Cardiac muscle cell (in vitro differentiated cells and primary cell): ENCODE data around the gene PRODH2. TPM values are rescaled to one million over a fixed set of nuclear protein-coding genes. Genes with fewer than 3 reads are reported as not detected.

ENCODE experiments used
- DNase-seq, 2 donors: peaks; one replicate each; pipeline versions ENCODE4 v3.0.0 to v3.0.0-alpha.2; 2010 to 2017; ENCODE audit warnings: low read depth in 1 of 2, low spot score in 1 of 2
- H3K27ac ChIP-seq: fragments of 200-600 bp; sonication (generic); 2 replicates; pipeline ENCODE4 v1.5.1; 2016
- H3K27me3 ChIP-seq: fragments of 200-600 bp; sonication (generic); 2 replicates; pipeline ENCODE4 v1.6.0; 2016; ENCODE audit warnings: control low read depth
- H3K36me3 ChIP-seq: fragments of 200-600 bp; sonication (generic); 2 replicates; pipeline ENCODE4 v1.5.1; 2016; ENCODE audit warnings: control low read depth
- H3K4me1 ChIP-seq: fragments of 200-600 bp; sonication (generic); 2 replicates; pipeline ENCODE4 v1.8.1; 2017; ENCODE audit warnings: low read depth, mild to moderate bottlenecking, mixed run types
- H3K4me3 ChIP-seq: fragments of 200-600 bp; sonication (generic); 2 replicates; pipeline ENCODE4 v1.5.1; 2016; ENCODE audit warnings: mild to moderate bottlenecking
- H3K9me3 ChIP-seq: fragments of 200-600 bp; sonication (generic); 2 replicates; pipeline ENCODE4 v1.5.1; 2017; ENCODE audit warnings: low read depth, mild to moderate bottlenecking, control low read depth
- CTCF ChIP-seq: IDR thresholded peaks from 2 replicates; pipeline ENCODE4 v1.5.1; 2012; ENCODE audit warnings: low read depth, mild to moderate bottlenecking, low read length
- polyA plus RNA-seq: library from polyadenylated mRNA; unstranded; fragments of >200 nt; fragmentation: Nextera tagmentation; extraction: Ambion mirVana; gene quantifications from 2 replicates; pipeline ENCODE4 v1.2.1, GENCODE V29; 2016
- total RNA-seq: library from RNA; depleted of rRNA; stranded (reverse); fragments of >200 nt; gene quantifications from 2 replicates; pipeline ENCODE4 v1.2.3, GENCODE V29; 2016

Gene PRODH2
- total and polyA plus RNA-seq, 2 experiments from 2014 or later, result 0.09 TPM; not detected in 1

- Histone ChIP-seq H3K4me3 (no peak overlapping the region), H3K9me3 (no peaks in the 10 kb centered on the region), H3K4me1 (no peaks in the 10 kb centered on the region), H3K27ac (no peak overlapping the region), H3K27me3 (no peaks in the 10 kb centered on the region), H3K36me3 (no peaks in the 10 kb centered on the region)
- DNase-seq, result no peak
- no peak for TF ChIP-seq CTCF
Observed at GRCh38 chr19:35750167-35750566, 62.5 kb downstream of the PRODH2 start.

Other genes with a start within 250 kb of the PRODH2 start
- 0.74 TPM in 1 of 2 replicates, not detected in the other for gene ATP4A, start 249.2 kb downstream of the PRODH2 start, total RNA-seq
- gene ATP4A, start 249.2 kb downstream of the PRODH2 start, polyA plus RNA-seq, result 0.10 TPM in 1 of 2 replicates, not detected in the other
- gene PMIS2, start 226.7 kb downstream of the PRODH2 start, total RNA-seq, result not detected in 2 replicates
- gene PMIS2, start 226.7 kb downstream of the PRODH2 start, polyA plus RNA-seq, result not detected in 2 replicates
- 17.2 and 20.5 TPM in 2 replicates for gene HAUS5, start 200.1 kb downstream of the PRODH2 start, total RNA-seq
- gene HAUS5, start 200.1 kb downstream of the PRODH2 start, polyA plus RNA-seq, result 25.5 and 29.6 TPM in 2 replicates
- gene RBM42, start 183.8 kb downstream of the PRODH2 start, total RNA-seq, result 128 and 146 TPM in 2 replicates
- gene RBM42, start 183.8 kb downstream of the PRODH2 start, polyA plus RNA-seq, result 161 and 170 TPM in 2 replicates
- 1.1 and 3.1 TPM in 2 replicates for gene ETV2, start 171.1 kb downstream of the PRODH2 start, total RNA-seq
- gene ETV2, start 171.1 kb downstream of the PRODH2 start, polyA plus RNA-seq, result 3.1 and 4.0 TPM in 2 replicates
- 817 and 1,352 TPM in 2 replicates for gene COX6B1, start 164.5 kb downstream of the PRODH2 start, total RNA-seq
- 1,159 and 1,609 TPM in 2 replicates for gene COX6B1, start 164.5 kb downstream of the PRODH2 start, polyA plus RNA-seq
- 1.2 TPM in 1 of 2 replicates, not detected in the other for gene UPK1A, start 146.3 kb downstream of the PRODH2 start, total RNA-seq
- 0.67 and 1.4 TPM in 2 replicates for gene UPK1A, start 146.3 kb downstream of the PRODH2 start, polyA plus RNA-seq
- not detected in 2 replicates for gene ZBTB32, start 108.3 kb downstream of the PRODH2 start, total RNA-seq
- 0.53 and 0.59 TPM in 2 replicates for gene ZBTB32, start 108.3 kb downstream of the PRODH2 start, polyA plus RNA-seq
- gene KMT2B, start 94.8 kb downstream of the PRODH2 start, total RNA-seq, result 18.2 and 38.1 TPM in 2 replicates
- 8.9 and 11.9 TPM in 2 replicates for gene KMT2B, start 94.8 kb downstream of the PRODH2 start, polyA plus RNA-seq
- gene IGFLR1, start 70.4 kb downstream of the PRODH2 start, total RNA-seq, result 1.5 and 2.6 TPM in 2 replicates
- 2.4 and 5.5 TPM in 2 replicates for gene IGFLR1, start 70.4 kb downstream of the PRODH2 start, polyA plus RNA-seq
- 30.3 and 40.2 TPM in 2 replicates for gene U2AF1L4, start 67.4 kb downstream of the PRODH2 start, total RNA-seq
- gene U2AF1L4, start 67.4 kb downstream of the PRODH2 start, polyA plus RNA-seq, result 45.5 and 61.7 TPM in 2 replicates
- 43.7 and 65.4 TPM in 2 replicates for gene PSENEN, start 67.2 kb downstream of the PRODH2 start, total RNA-seq
- gene PSENEN, start 67.2 kb downstream of the PRODH2 start, polyA plus RNA-seq, result 158 and 173 TPM in 2 replicates
- 16.0 and 16.8 TPM in 2 replicates for gene LIN37, start 64.3 kb downstream of the PRODH2 start, total RNA-seq
- gene LIN37, start 64.3 kb downstream of the PRODH2 start, polyA plus RNA-seq, result 11.4 and 16.3 TPM in 2 replicates
- gene HSPB6, start 55.8 kb downstream of the PRODH2 start, total RNA-seq, result 0.51 and 2.5 TPM in 2 replicates
- 0.76 and 2.6 TPM in 2 replicates for gene HSPB6, start 55.8 kb downstream of the PRODH2 start, polyA plus RNA-seq
- 14.8 and 16.3 TPM in 2 replicates for gene PROSER3, start 54.7 kb downstream of the PRODH2 start, total RNA-seq
- gene PROSER3, start 54.7 kb downstream of the PRODH2 start, polyA plus RNA-seq, result 28.9 and 35.7 TPM in 2 replicates
- 10.9 and 47.4 TPM in 2 replicates for gene ARHGAP33, start 37.3 kb downstream of the PRODH2 start, total RNA-seq
- gene ARHGAP33, start 37.3 kb downstream of the PRODH2 start, polyA plus RNA-seq, result 16.1 and 31.9 TPM in 2 replicates
- gene NPHS1, start 39.7 kb upstream of the PRODH2 start, total RNA-seq, result 1.1 and 1.3 TPM in 2 replicates
- 0.37 TPM in 1 of 2 replicates, not detected in the other for gene NPHS1, start 39.7 kb upstream of the PRODH2 start, polyA plus RNA-seq
- 3.5 and 4.2 TPM in 2 replicates for gene KIRREL2, start 44.1 kb upstream of the PRODH2 start, total RNA-seq
- gene KIRREL2, start 44.1 kb upstream of the PRODH2 start, polyA plus RNA-seq, result 3.2 and 3.7 TPM in 2 replicates
- 126 and 134 TPM in 2 replicates for gene APLP1, start 55.7 kb upstream of the PRODH2 start, total RNA-seq
- 117 and 157 TPM in 2 replicates for gene APLP1, start 55.7 kb upstream of the PRODH2 start, polyA plus RNA-seq
- 3.7 and 5.1 TPM in 2 replicates for gene NFKBID, start 87.7 kb upstream of the PRODH2 start, total RNA-seq
- gene NFKBID, start 87.7 kb upstream of the PRODH2 start, polyA plus RNA-seq, result 6.4 and 8.5 TPM in 2 replicates
- 2.5 TPM in 1 of 2 replicates, not detected in the other for gene HCST, start 89.7 kb upstream of the PRODH2 start, total RNA-seq
- 2.1 and 2.4 TPM in 2 replicates for gene HCST, start 89.7 kb upstream of the PRODH2 start, polyA plus RNA-seq
- gene TYROBP, start 95.5 kb upstream of the PRODH2 start, total RNA-seq, result 2.9 TPM in 1 of 2 replicates, not detected in the other
- 0.79 TPM in 1 of 2 replicates, not detected in the other for gene TYROBP, start 95.5 kb upstream of the PRODH2 start, polyA plus RNA-seq
- gene LRFN3, start 123.5 kb upstream of the PRODH2 start, total RNA-seq, result 13.4 and 14.3 TPM in 2 replicates
- 10.3 and 16.0 TPM in 2 replicates for gene LRFN3, start 123.5 kb upstream of the PRODH2 start, polyA plus RNA-seq
- gene SDHAF1, start 182.3 kb upstream of the PRODH2 start, total RNA-seq, result 49.6 and 58.0 TPM in 2 replicates
- gene SDHAF1, start 182.3 kb upstream of the PRODH2 start, polyA plus RNA-seq, result 31.9 and 36.2 TPM in 2 replicates
- 6.2 and 6.3 TPM in 2 replicates for gene SYNE4, start 196.0 kb upstream of the PRODH2 start, total RNA-seq
- gene SYNE4, start 196.0 kb upstream of the PRODH2 start, polyA plus RNA-seq, result 8.7 and 11.4 TPM in 2 replicates
- gene ALKBH6, start 201.4 kb upstream of the PRODH2 start, total RNA-seq, result 52.2 and 79.0 TPM in 2 replicates
- gene ALKBH6, start 201.4 kb upstream of the PRODH2 start, polyA plus RNA-seq, result 39.6 and 66.9 TPM in 2 replicates
- 7.1 and 10.9 TPM in 2 replicates for gene CLIP3, start 220.0 kb upstream of the PRODH2 start, total RNA-seq
- gene CLIP3, start 220.0 kb upstream of the PRODH2 start, polyA plus RNA-seq, result 18.9 and 26.4 TPM in 2 replicates
- gene THAP8, start 241.4 kb upstream of the PRODH2 start, total RNA-seq, result 18.9 and 37.0 TPM in 2 replicates
- 24.8 and 32.5 TPM in 2 replicates for gene THAP8, start 241.4 kb upstream of the PRODH2 start, polyA plus RNA-seq
- 3.9 and 13.4 TPM in 2 replicates for gene WDR62, start 242.1 kb upstream of the PRODH2 start, total RNA-seq
- 2.1 and 9.1 TPM in 2 replicates for gene WDR62, start 242.1 kb upstream of the PRODH2 start, polyA plus RNA-seq